AG09319 (cell line): ENCODE measurements around the gene TREX2.

Experiments
- DNase-seq: peaks from one replicate; pipeline ENCODE4 v3.0.0-alpha.2; 2010; ENCODE audit warnings: low read depth; ENCODE audit errors: extremely low read depth
- TF ChIP-seq, protein P1 (sequence below): IDR thresholded peaks from 2 replicates; pipeline ENCODE4 v1.5.1; 2011; ENCODE audit warnings: low read depth, mild to moderate bottlenecking, inconsistent platforms, low read length, moderate library complexity

The TREX2 gene

DNA sequence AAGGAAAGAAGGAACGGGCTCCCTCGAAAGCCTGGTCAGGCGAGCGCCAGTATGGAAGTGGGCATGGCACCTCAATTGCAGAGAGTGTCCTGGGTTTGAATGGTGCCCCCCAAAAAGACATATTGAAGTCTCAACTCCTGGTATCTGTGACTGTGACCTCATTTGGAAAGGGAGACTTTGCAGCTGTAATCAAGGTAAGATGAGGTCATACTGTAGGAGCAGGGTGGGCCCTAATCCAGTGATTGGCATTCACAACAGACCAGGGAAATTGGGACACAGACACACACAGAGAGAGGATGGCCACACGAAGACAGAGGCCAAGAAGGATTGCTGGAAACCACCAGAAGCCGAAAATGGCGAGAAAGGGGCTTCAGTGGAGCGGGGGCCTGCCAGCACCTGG is 28.2 kb downstream of the TREX2 start:
- no peak for DNase-seq

DNA sequence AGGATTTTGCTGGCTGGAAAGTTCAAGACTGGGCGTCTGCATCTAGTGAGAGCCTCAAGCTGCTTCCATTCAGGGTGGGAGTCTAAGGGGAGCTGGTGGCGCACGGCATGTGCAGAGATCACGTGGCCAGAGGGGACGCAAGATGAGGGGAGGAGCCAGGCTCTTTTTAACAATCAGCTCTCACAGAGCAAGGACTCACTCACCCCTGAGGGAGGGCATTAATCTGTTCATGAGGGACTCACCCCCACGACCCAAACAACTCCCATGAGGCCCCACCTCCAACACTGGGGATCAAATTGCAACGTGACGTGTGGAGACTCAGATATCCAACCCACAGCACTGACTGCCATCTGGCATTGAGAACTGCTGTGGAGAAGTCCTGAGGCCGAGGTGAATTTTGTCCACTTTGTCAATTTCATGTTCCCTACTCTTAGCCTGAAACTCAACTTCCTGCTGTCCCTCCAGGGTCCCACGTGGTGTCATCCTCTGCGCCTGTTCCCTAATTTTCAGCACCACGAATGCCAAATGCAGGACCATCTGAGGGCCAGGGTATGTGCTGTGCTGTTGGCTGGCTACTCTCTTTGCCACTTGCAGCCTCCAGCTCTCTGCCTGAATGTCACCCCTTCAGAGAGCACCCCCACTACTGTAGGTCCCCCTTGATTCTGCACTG is 28.9 kb downstream of the TREX2 start:
- TF ChIP-seq, protein P1, sequence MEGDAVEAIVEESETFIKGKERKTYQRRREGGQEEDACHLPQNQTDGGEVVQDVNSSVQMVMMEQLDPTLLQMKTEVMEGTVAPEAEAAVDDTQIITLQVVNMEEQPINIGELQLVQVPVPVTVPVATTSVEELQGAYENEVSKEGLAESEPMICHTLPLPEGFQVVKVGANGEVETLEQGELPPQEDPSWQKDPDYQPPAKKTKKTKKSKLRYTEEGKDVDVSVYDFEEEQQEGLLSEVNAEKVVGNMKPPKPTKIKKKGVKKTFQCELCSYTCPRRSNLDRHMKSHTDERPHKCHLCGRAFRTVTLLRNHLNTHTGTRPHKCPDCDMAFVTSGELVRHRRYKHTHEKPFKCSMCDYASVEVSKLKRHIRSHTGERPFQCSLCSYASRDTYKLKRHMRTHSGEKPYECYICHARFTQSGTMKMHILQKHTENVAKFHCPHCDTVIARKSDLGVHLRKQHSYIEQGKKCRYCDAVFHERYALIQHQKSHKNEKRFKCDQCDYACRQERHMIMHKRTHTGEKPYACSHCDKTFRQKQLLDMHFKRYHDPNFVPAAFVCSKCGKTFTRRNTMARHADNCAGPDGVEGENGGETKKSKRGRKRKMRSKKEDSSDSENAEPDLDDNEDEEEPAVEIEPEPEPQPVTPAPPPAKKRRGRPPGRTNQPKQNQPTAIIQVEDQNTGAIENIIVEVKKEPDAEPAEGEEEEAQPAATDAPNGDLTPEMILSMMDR: no peak
- DNase-seq: no peak

More for the DNA sequence above, 28.2 kb downstream of the TREX2 start:
- TF ChIP-seq, protein P1: no peak

DNA sequence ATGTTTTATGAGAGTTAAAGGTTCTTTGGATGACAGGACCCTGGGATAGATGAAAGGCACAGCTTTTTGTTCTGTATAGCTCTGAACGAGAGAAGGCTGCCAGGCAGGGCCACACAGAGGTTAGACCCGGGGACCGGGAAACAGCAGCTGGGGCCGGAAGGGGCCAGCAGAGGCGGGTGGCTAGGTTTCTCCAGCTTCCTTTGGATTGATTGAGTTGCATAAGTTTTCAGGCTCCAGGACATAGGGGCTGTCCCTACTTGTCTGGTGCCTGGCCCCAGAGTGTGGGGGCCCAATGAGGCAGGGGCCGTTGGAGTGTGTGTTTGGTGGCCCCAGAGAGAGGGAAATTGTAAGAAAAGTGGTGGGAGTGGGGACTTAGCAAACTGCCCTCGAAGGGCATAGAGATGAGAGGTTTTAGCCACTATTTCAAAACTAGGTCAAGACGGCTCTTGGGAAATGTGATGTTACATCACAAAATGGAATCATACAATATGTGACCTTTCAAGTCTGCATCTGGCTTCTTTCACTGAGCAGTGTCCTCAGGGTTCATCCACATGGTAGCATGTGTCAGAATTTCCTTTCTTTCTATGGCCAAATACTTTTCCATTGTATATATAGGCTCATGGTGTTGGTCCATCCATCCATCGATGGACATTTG is 30.9 kb downstream of the TREX2 start:
- DNase-seq: no peak
- TF ChIP-seq, protein P1: no peak

DNA sequence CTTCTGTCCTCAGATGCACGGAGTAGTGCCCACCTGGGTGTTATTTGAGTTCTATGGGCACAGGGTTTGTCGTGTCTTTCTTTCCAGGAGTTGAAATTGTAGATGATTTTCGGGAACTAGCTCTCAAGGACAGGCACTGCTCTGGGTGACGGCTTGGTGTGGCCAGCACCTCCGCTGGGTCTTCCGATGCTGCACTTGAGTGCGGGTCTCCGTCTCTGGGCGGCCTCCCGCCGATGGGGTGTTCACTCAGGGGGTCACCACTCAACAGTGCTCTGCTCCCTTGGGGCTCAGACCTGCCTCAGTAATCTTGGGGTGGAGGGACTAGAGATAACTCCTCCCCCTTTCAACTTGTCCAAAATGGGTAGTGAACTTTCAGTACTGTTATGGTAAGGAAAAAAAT is 32.1 kb downstream of the TREX2 start:
- TF ChIP-seq, protein P1: no peak
- DNase-seq: no peak

DNA sequence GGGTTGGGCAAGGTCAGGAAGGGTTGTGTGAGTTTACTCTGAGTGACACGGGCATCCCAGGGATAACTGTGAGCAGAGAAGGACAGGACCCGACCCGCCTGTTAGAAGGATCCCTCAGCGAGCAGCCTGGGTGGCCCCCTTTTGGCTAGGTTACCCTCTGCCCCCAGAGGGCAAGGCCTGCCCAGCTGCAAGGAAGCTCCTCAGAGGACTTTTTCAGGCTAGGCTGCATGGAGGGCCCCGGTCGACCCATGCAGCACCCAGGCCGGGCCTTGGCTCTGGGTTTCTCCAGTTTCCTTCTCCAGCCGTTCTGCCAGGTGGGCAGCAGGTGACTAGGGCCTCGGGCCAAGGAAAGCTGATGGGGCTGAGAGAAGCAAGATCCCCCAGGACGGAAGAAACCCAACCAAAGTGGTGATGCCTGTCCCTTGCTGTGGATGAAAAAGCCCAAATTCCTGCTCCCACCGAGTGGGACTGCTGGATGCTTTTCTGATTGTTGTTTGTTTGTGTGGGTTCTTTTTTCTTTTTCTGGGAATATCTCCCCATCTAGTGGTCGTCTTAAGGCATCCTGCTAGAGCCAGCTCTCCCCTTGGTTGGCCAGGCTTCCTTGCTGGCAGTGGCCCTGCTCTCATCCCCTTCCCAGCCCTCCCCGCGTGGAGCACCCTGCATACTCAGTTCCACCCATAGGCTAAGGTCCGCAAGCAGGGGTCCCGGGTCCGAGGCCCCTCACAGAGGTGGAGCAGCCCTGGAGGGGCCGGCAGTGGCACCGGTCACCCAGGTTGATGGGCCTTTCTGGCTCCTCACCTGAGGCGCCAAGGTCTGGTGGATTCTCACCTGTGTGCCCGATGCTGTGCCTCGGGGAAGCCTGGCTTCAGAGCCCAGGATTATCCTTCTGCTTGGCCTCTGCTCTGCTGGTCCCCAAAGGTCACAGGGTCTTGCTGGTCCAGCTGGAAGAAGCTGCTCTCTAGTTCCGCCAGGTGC is 32.8 kb downstream of the TREX2 start:
- DNase-seq: no peak
- TF ChIP-seq, protein P1: no peak

DNA sequence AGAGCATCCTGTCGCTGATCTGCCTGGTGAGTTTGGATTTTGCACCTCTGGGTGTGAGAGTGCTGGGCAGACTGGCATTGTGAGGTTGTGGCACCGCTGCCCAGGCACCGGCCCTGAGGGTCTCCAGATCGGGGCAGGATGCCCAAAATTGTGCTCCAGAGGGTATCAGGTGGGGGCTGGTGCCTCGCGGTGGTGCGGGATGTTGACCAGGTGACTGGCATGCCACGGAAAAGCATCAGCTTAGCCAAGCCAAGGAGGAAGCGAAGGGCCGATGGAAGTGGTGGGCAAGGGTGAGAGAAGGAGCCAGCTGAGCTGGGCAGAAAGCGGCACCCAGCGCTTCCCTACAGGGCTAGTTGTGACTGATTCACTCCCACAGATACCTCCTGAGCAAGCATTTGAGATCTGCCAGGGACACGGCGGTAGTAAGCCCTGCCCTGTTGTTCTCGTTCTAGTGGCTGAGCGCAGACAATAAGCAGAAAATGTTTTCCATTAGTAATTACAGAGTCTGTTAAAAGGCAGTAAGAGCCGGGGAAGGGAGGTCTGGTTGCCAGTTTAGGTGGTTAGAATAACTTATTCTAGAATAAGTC is 33.8 kb downstream of the TREX2 start:
- no peak for DNase-seq
- TF ChIP-seq, protein P1: no peak
